ENCODE results near the gene ST6GALNAC3. TPM values are rescaled to one million over a fixed set of nuclear protein-coding genes. Genes with fewer than 3 reads are reported as not detected.

ST6GALNAC3 gene
- total RNA-seq, 4 donors from 2014 or later = 1.00 to 5.7 (median 1.9) TPM; not detected in 1

GRCh38 chr1:76625886-76626678, 551.5 kb downstream of the ST6GALNAC3 start:
- intact Hi-C loops (cut with DNase I; ENCODE audit: low total_unique reads) (loop anchor here (10.0 kb wide), 1 partner anchor 749 kb away; no protein-coding TSS in a partner anchor), in situ Hi-C loops (cut with MboI; ENCODE audit: low pct_ligation_motif_present in 1 of 4, low pct_unique_long_range_greater_than_20kb in 1 of 4, low sequenced_read_pairs in 3 of 4) (no loop called here)
- Histone ChIP-seq H3K36me3 (no peaks in the 10 kb centered on the region), H3K27me3 (no peaks in the 10 kb centered on the region), H3K9me3 (no peaks in the 10 kb centered on the region), H3K4me3 (no peak overlapping the region), H3K4me1 (no peaks in the 10 kb centered on the region), H3K27ac (no peak overlapping the region)
- WGBS, 2 donors (ENCODE audit: low coverage in 1 of 2) = 89 to 91% methylated on average over 1 to 2 of the region's 2 CpGs
- no peak for TF ChIP-seq POLR2AphosphoS5 (IDR thresholded peaks at IDR 0.05)
- TF ChIP-seq CTCF (IDR thresholded peaks at IDR 0.05) = no peak
- TF ChIP-seq POLR2A (IDR thresholded peaks at IDR 0.05) = no peak
- TF ChIP-seq EP300 (IDR thresholded peaks at IDR 0.05; ENCODE audit: low read depth) = no peak
- no peak for DNase-seq

- Histone ChIP-seq H3K27me3 (no peaks in the 10 kb centered on the region), H3K9me3 (no peaks in the 10 kb centered on the region), H3K4me3 (no peak overlapping the region), H3K36me3 (no peaks in the 10 kb centered on the region), H3K27ac (no peak overlapping the region), H3K4me1 (no peaks in the 10 kb centered on the region)
- 91 to 92% methylated on average over 5 of the region's 5 CpGs for WGBS, 2 donors (ENCODE audit: low coverage in 1 of 2)
- no peak for TF ChIP-seq POLR2A (IDR thresholded peaks at IDR 0.05)
- no peak for TF ChIP-seq POLR2AphosphoS5 (IDR thresholded peaks at IDR 0.05)
- no peak for TF ChIP-seq CTCF (IDR thresholded peaks at IDR 0.05)
- in situ Hi-C loops (cut with MboI; ENCODE audit: low pct_ligation_motif_present in 1 of 4, low pct_unique_long_range_greater_than_20kb in 1 of 4, low sequenced_read_pairs in 3 of 4) (no loop called here), intact Hi-C loops (cut with DNase I; ENCODE audit: low total_unique reads) (loop anchor here (10.0 kb wide), 1 partner anchor 747 kb away; no protein-coding TSS in a partner anchor)
- no peak for DNase-seq
Measured at GRCh38 chr1:76627498-76627897, 553.0 kb downstream of the ST6GALNAC3 start.

- intact Hi-C loops (cut with DNase I; ENCODE audit: low total_unique reads) (loop anchor here (10.0 kb wide), 1 partner anchor 747 kb away; no protein-coding TSS in a partner anchor), in situ Hi-C loops (cut with MboI; ENCODE audit: low pct_ligation_motif_present in 1 of 4, low pct_unique_long_range_greater_than_20kb in 1 of 4, low sequenced_read_pairs in 3 of 4) (no loop called here)
- H3K4me1 ChIP-seq = no peaks in the 10 kb centered on the region
- H3K27me3 ChIP-seq = no peaks in the 10 kb centered on the region
- no peak for DNase-seq
- no peak for TF ChIP-seq POLR2A (IDR thresholded peaks at IDR 0.05)
- TF ChIP-seq CTCF (IDR thresholded peaks at IDR 0.05) = no peak
- TF ChIP-seq POLR2AphosphoS5 (IDR thresholded peaks at IDR 0.05) = no peak
- no peak for TF ChIP-seq EP300 (IDR thresholded peaks at IDR 0.05; ENCODE audit: low read depth)
- no peaks in the 10 kb centered on the region for H3K9me3 ChIP-seq
- H3K4me3 ChIP-seq = no peak overlapping the region
- no peak overlapping the region for H3K27ac ChIP-seq
- no peaks in the 10 kb centered on the region for H3K36me3 ChIP-seq
Measured at GRCh38 chr1:76627901-76628300, 553.4 kb downstream of the ST6GALNAC3 start.

GRCh38 chr1:76632136-76632535, 557.6 kb downstream of the ST6GALNAC3 start:
- H3K4me3 ChIP-seq = no peak overlapping the region
- H3K4me1 ChIP-seq = no peaks in the 10 kb centered on the region
- TF ChIP-seq CTCF (IDR thresholded peaks at IDR 0.05) (no peak), POLR2A (IDR thresholded peaks at IDR 0.05) (no peak), POLR2AphosphoS5 (IDR thresholded peaks at IDR 0.05) (no peak), EP300 (IDR thresholded peaks at IDR 0.05; ENCODE audit: low read depth) (no peak)
- DNase-seq = no peak
- no peaks in the 10 kb centered on the region for H3K27me3 ChIP-seq
- 90 to 92% methylated on average over 3 of the region's 3 CpGs for WGBS, 2 donors (ENCODE audit: low coverage in 1 of 2)
- in situ Hi-C loops (cut with MboI; ENCODE audit: low pct_ligation_motif_present in 1 of 4, low pct_unique_long_range_greater_than_20kb in 1 of 4, low sequenced_read_pairs in 3 of 4) = no loop called here
- H3K36me3 ChIP-seq = no peaks in the 10 kb centered on the region
- no peaks in the 10 kb centered on the region for H3K9me3 ChIP-seq
- H3K27ac ChIP-seq = no peak overlapping the region
- intact Hi-C loops (cut with DNase I; ENCODE audit: low total_unique reads) = no loop called here
